SH-SY5Y (cell line): Measurements from ENCODE around the gene NDC1.

ENCODE experiments used
- GATA2 ChIP-seq: IDR thresholded peaks from 2 replicates; pipeline ENCODE4 v1.6.1; 2011; ENCODE audit warnings: mild to moderate bottlenecking, low read depth, low read length
- GATA3 ChIP-seq: IDR thresholded peaks from 2 replicates; pipeline ENCODE4 v1.6.1; 2011; ENCODE audit warnings: low read depth, mild to moderate bottlenecking, low read length, moderate library complexity

- TF ChIP-seq GATA3, result no peak
- no peak for TF ChIP-seq GATA2
Measured at GRCh38 chr1:53732912-53733317, 105.2 kb downstream of the NDC1 start.
